Endothelial cell of umbilical vein (primary cell): ENCODE measurements around the gene SAP130. TPM values are rescaled to one million over a fixed set of nuclear protein-coding genes. Genes with fewer than 3 reads are reported as not detected.

ENCODE experiments used
- BruUV-seq: library from RNA; stranded (reverse); fragments of 400-500 nt; replicated peaks from 2 replicates; lab custom pipeline; 2021; lab: Mats Ljungman, UMichigan
- CTCF ChIA-PET: fragments of 300-600, 350-600 bp; sonication (Branson Sonifier 250); formaldehyde crosslinking; loops from one replicate; lab custom pipeline; 2021; ENCODE audit warnings: antibody characterized with exemption, inconsistent platforms; lab: Charles Lee
- POLR2A ChIA-PET: fragments of 300-600, 350-600 bp; sonication (Branson Sonifier 250); formaldehyde crosslinking; loops from one replicate; lab custom pipeline; 2021; ENCODE audit warnings: antibody characterized with exemption, inconsistent platforms; lab: Charles Lee
- DNase-seq: peaks from one replicate; pipeline ENCODE4 v3.0.0-alpha.2; 2011; ENCODE audit warnings: low read depth, low spot score
- FAIRE-seq: peaks from 2 replicates; lab custom pipeline; 2011; peaks lifted over from hg19 to GRCh38; lab: Jason Lieb, UNC
- H2AFZ ChIP-seq: 2 replicates; pipeline ENCODE4 v1.6.0; 2012; ENCODE audit warnings: low read depth, low read length, control low read depth, inconsistent platforms
- H3K27ac ChIP-seq: 2 replicates; pipeline ENCODE4 v1.5.1; 2011; ENCODE audit warnings: low read depth, mild to moderate bottlenecking, control low read depth, low read length, moderate library complexity; ENCODE audit not compliant: insufficient read depth
- H3K27me3 ChIP-seq, 2 experiments: 2 replicates each; pipeline versions ENCODE4 v1.6.0 to v1.6.1; 2011; ENCODE audit warnings: low read length in 2 of 2, mixed read lengths in 1 of 2; ENCODE audit not compliant: control insufficient read depth in 2 of 2, insufficient read depth in 2 of 2
- H3K36me3 ChIP-seq, 2 experiments: 2 replicates in 1 of 2; 3 replicates in 1 of 2; pipeline ENCODE4 v1.5.1; 2011; ENCODE audit warnings: low read length in 2 of 2, mild to moderate bottlenecking in 1 of 2, moderate library complexity in 1 of 2; ENCODE audit not compliant: control insufficient read depth in 2 of 2, insufficient read depth in 2 of 2; ENCODE audit errors: extremely low read depth in 1 of 2
- H3K4me1 ChIP-seq: 3 replicates; pipeline ENCODE4 v1.5.1; 2011; ENCODE audit warnings: mild to moderate bottlenecking, low read length; ENCODE audit not compliant: control insufficient read depth, insufficient read depth; ENCODE audit errors: extremely low read depth
- H3K4me2 ChIP-seq: 2 replicates; pipeline ENCODE4 v1.6.1; 2011; ENCODE audit warnings: low read length, control low read depth, mixed read lengths; ENCODE audit not compliant: insufficient read depth
- H3K4me3 ChIP-seq, 3 experiments: fragments of 200-600 bp in 1 of 3; sonication (generic), shearing (Covaris generic) in 1 of 3; replicated peaks in 1 of 3; 2 replicates each; pipeline ENCODE4 v1.5.1; 2011 to 2016; ENCODE audit warnings: control low read depth in 3 of 3, low read length in 3 of 3, mild to moderate bottlenecking in 2 of 3, inconsistent platforms in 1 of 3, low read depth in 1 of 3, moderate library complexity in 1 of 3; ENCODE audit not compliant: insufficient read depth in 1 of 3
- H3K79me2 ChIP-seq: 2 replicates; pipeline ENCODE4 v1.6.0; 2012; ENCODE audit warnings: low read length, inconsistent platforms; ENCODE audit not compliant: control insufficient read depth, insufficient read depth
- H3K9ac ChIP-seq: replicated peaks from 2 replicates; pipeline ENCODE3; 2011; ENCODE audit warnings: low read length, control low read depth; ENCODE audit not compliant: insufficient read depth; ENCODE audit errors: extremely low read depth
- H3K9me1 ChIP-seq: replicated peaks from 3 replicates; pipeline ENCODE4 v1.6.0; 2011; ENCODE audit warnings: mild to moderate bottlenecking, low read length; ENCODE audit not compliant: control insufficient read depth, insufficient read depth; ENCODE audit errors: extremely low read depth
- H3K9me3 ChIP-seq: replicated peaks from 2 replicates; pipeline ENCODE4 v1.5.1; 2012; ENCODE audit warnings: low read length, inconsistent platforms; ENCODE audit not compliant: control insufficient read depth, insufficient read depth
- H4K20me1 ChIP-seq: replicated peaks from 2 replicates; pipeline ENCODE3; 2011; ENCODE audit warnings: mild to moderate bottlenecking, low read length; ENCODE audit not compliant: control insufficient read depth, insufficient read depth; ENCODE audit errors: extremely low read depth
- CTCF ChIP-seq, 2 donors: IDR thresholded peaks; 1 replicate in 1 of 2; 2 replicates in 1 of 2; pipeline ENCODE4 v1.5.1; 2011; ENCODE audit warnings: low read length in 2 of 2, mild to moderate bottlenecking in 2 of 2, moderate library complexity in 2 of 2, control low read depth in 1 of 2, inconsistent platforms in 1 of 2, low read depth in 1 of 2; ENCODE audit not compliant: insufficient read depth in 1 of 2; ENCODE audit errors: extremely low read depth in 1 of 2
- EZH2 ChIP-seq: IDR thresholded peaks from 2 replicates; pipeline ENCODE4 v1.6.1; 2012; ENCODE audit warnings: borderline replicate concordance, low read depth, mild to moderate bottlenecking, moderate library complexity, low read length, inconsistent platforms; ENCODE audit not compliant: severe bottlenecking
- FOS ChIP-seq: IDR thresholded peaks from 2 replicates; pipeline ENCODE4 v1.6.1; 2011; ENCODE audit warnings: mild to moderate bottlenecking, low read length, moderate library complexity, borderline replicate concordance; ENCODE audit not compliant: insufficient read depth
- GATA2 ChIP-seq: IDR thresholded peaks from 2 replicates; pipeline ENCODE4 v1.7.0; 2011; ENCODE audit warnings: low read depth, mild to moderate bottlenecking, moderate library complexity, mixed read lengths, low read length; ENCODE audit not compliant: insufficient read length, insufficient read depth
- JUN ChIP-seq: IDR thresholded peaks from 2 replicates; pipeline ENCODE4 v1.6.1; 2011; ENCODE audit warnings: borderline replicate concordance, low read depth; ENCODE audit not compliant: insufficient read length, insufficient read depth
- MAX ChIP-seq: IDR thresholded peaks from 2 replicates; pipeline ENCODE4 v1.6.1; 2011; ENCODE audit not compliant: insufficient read depth, insufficient read length
- MYC ChIP-seq: IDR thresholded peaks from one replicate; pipeline ENCODE4 v1.6.1; 2011; ENCODE audit warnings: mild to moderate bottlenecking, low read depth, low read length
- POLR2A ChIP-seq: IDR thresholded peaks from 2 replicates; pipeline ENCODE4 v1.6.1; 2012; ENCODE audit warnings: low read depth, mild to moderate bottlenecking, control low read depth, low read length
- POLR2AphosphoS5 ChIP-seq: IDR thresholded peaks from 2 replicates; pipeline ENCODE4 v1.6.1; 2012; ENCODE audit warnings: low read depth, mild to moderate bottlenecking, control low read depth, low read length, moderate library complexity; ENCODE audit not compliant: insufficient read depth
- dilution Hi-C: fragments of 300-500 bp; cut with MboI; formaldehyde crosslinking; loops from one replicate; pipeline ENCODE4 v1.15.0; 2019; ENCODE audit warnings: low sequenced_read_pairs; ENCODE audit not compliant: extremely low pct_ligation_motif_present
- intact Hi-C: fragments of 100-400 bp; cut with micrococcal nuclease; formaldehyde crosslinking; loops from one replicate; pipeline ENCODE4 v1.10.0; 2022
- polyA plus RNA-seq, 4 experiments: library from polyadenylated mRNA; depleted of rRNA in 3 of 4; stranded (reverse) in 3 of 4; unstranded in 1 of 4; fragments of >200 nt; gene quantifications; 2 replicates each; pipeline versions ENCODE4 v1.2.1 to v1.2.3, GENCODE V29; 2011 to 2012; ENCODE audit warnings: missing spikeins in 1 of 4
- total RNA-seq: library from RNA; stranded (reverse); gene quantifications from 2 replicates; pipeline ENCODE4 v1.2.3, GENCODE V29; 2021

The SAP130 gene
- total and polyA plus RNA-seq, 2 donors (not counting 3 experiments of a cell fraction or from before 2014, with no cell fraction given): 26.8 to 34.3 TPM

- no peak for FAIRE-seq
Measured at GRCh38 chr2:128043041-128043440, 15.2 kb upstream of the SAP130 start.

More at GRCh38 chr2:128043041-128043440, 15.2 kb upstream of the SAP130 start:
- dilution Hi-C loops (no loop called here), intact Hi-C loops (no loop called here)
- no peak for DNase-seq
- no peak overlapping the region for H3K9ac ChIP-seq
- H3K27me3 ChIP-seq: no peaks in the 10 kb centered on the region
- no TSS peak for BruUV-seq
- H3K9me3 ChIP-seq: no peaks in the 10 kb centered on the region
- no peak overlapping the region for H3K4me2 ChIP-seq
- no peaks in the 10 kb centered on the region for H3K4me1 ChIP-seq
- no peaks in the 10 kb centered on the region for H3K79me2 ChIP-seq
- POLR2A ChIA-PET: no interaction called here
- no peaks in the 10 kb centered on the region for H3K9me1 ChIP-seq
- H3K36me3 ChIP-seq: no peaks in the 10 kb centered on the region
- no peak overlapping the region for H2AFZ ChIP-seq
- no peak overlapping the region for H3K27ac ChIP-seq
- no peak overlapping the region for H3K4me3 ChIP-seq
- no peak for TF ChIP-seq MYC
- TF ChIP-seq MAX: no peak
- no peak for TF ChIP-seq FOS
- no peak for TF ChIP-seq JUN
- no peak for TF ChIP-seq GATA2
- no peak for TF ChIP-seq POLR2AphosphoS5
- no peak for TF ChIP-seq CTCF (IDR thresholded peaks at IDR 0.05; ENCODE audit: extremely low read depth in 1 of 2, insufficient read depth in 1 of 2, low read depth in 1 of 2, low read length in 2 of 2)
- no peak for TF ChIP-seq POLR2A
- no peak for TF ChIP-seq EZH2
- CTCF ChIA-PET: interaction anchor here (1.4 to 1.6 kb wide), 2 partner anchors 9 to 21 kb away, joined by 3 to 7 read pairs; no protein-coding TSS in a partner anchor
- H4K20me1 ChIP-seq: no peaks in the 10 kb centered on the region
